ENCODE data around the gene ACBD3.

ACBD3 gene

DNA sequence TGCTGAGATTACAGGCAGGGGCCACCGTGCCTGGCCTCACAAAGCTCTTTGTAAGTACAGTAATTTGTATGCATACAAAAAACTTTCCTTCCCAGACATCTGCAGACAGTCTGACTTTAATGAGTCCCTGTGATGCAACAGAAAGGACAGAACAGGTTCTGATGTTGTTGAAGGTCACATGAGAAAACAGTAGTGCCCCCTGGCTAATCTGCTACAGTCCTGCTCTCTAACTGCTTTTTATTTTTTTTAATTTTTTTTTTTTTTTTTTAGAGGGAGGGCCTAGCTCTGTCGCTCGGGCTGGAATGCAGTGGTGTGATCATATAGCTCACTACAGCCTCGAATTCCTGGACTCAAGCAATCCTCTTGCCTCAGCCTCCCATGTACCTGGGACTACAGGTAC lies 36.7 kb downstream of the ACBD3 start:
- TF ChIP-seq, protein P1, sequence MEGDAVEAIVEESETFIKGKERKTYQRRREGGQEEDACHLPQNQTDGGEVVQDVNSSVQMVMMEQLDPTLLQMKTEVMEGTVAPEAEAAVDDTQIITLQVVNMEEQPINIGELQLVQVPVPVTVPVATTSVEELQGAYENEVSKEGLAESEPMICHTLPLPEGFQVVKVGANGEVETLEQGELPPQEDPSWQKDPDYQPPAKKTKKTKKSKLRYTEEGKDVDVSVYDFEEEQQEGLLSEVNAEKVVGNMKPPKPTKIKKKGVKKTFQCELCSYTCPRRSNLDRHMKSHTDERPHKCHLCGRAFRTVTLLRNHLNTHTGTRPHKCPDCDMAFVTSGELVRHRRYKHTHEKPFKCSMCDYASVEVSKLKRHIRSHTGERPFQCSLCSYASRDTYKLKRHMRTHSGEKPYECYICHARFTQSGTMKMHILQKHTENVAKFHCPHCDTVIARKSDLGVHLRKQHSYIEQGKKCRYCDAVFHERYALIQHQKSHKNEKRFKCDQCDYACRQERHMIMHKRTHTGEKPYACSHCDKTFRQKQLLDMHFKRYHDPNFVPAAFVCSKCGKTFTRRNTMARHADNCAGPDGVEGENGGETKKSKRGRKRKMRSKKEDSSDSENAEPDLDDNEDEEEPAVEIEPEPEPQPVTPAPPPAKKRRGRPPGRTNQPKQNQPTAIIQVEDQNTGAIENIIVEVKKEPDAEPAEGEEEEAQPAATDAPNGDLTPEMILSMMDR (IDR thresholded peaks at IDR 0.05; ENCODE audit: low read depth, low read length, missing control alignments) = no peak
- H3K27me3 ChIP-seq (replicated peaks) = no peaks in the 10 kb centered on the region
- H3K4me3 ChIP-seq (ENCODE audit: low read depth, low read length) = no peak overlapping the region
- no peak for DNase-seq
- in situ Hi-C loops (cut with HindIII; ENCODE audit: low pct_ligation_motif_present, low sequenced_read_pairs) = no loop called here
- no peak overlapping the region for H3K27ac ChIP-seq
- peaks cover 69% of the 10 kb centered on the region for H3K36me3 ChIP-seq (replicated peaks)

DNA sequence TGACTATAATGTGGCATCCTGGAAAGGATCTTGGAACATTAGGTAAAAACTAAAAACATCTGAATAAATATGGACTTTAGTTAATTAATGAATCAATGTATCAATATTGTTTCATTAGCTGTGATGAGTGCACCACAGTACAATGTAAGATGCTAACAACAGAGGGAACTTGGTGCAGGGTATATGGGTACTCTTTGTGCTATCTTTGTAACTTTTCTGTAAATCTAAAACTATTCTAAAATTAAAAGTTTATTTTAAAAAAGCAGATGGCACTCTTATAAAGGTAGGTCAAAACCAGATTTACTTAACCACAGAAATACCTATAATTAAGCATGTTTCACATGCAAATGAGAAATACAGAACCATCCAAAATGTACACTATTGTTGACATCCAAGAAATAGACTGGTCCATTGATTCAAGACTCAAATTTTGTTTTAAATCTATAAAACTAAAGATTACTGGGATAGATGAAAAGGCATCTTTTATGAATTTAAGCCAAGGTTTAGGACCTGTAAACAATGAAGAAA lies 38.4 kb downstream of the ACBD3 start:
- DNase-seq = no peak
- H3K36me3 ChIP-seq (replicated peaks) = peaks cover 61% of the 10 kb centered on the region
- TF ChIP-seq, protein P1 (IDR thresholded peaks at IDR 0.05; ENCODE audit: low read depth, low read length, missing control alignments) = no peak

DNA sequence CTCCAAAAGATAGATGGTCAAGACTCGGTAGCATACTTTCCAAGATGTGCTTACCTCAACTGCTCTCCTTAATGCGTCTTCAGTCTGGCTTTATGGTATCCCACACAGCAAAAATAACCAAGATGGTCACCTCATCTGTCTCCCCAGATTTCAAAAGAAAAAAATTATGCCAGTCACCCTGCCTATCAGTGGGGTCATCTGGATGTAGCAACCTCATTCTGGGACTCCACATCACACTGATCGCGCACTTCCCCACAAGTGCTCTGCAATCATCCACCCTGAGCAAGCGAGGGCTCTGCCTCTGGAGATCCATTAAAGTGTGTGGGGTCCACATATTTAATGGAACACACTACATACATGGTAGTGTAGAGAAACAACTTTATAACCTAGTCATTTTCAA lies 42.5 kb downstream of the ACBD3 start:
- Histone ChIP-seq H3K27ac (no peak overlapping the region), H3K4me3 (ENCODE audit: low read depth, low read length) (no peak overlapping the region), H3K36me3 (replicated peaks) (peaks cover 28% of the 10 kb centered on the region), H3K27me3 (replicated peaks) (no peaks in the 10 kb centered on the region)
- in situ Hi-C loops (cut with HindIII; ENCODE audit: low pct_ligation_motif_present, low sequenced_read_pairs) = no loop called here
- no peak for DNase-seq
- TF ChIP-seq, protein P1 (IDR thresholded peaks at IDR 0.05; ENCODE audit: low read depth, low read length, missing control alignments) = no peak

More for the DNA sequence above, 38.4 kb downstream of the ACBD3 start:
- in situ Hi-C loops (cut with HindIII; ENCODE audit: low pct_ligation_motif_present, low sequenced_read_pairs) = no loop called here
- Histone ChIP-seq H3K27ac (no peak overlapping the region), H3K4me3 (ENCODE audit: low read depth, low read length) (no peak overlapping the region), H3K27me3 (replicated peaks) (no peaks in the 10 kb centered on the region)

DNA sequence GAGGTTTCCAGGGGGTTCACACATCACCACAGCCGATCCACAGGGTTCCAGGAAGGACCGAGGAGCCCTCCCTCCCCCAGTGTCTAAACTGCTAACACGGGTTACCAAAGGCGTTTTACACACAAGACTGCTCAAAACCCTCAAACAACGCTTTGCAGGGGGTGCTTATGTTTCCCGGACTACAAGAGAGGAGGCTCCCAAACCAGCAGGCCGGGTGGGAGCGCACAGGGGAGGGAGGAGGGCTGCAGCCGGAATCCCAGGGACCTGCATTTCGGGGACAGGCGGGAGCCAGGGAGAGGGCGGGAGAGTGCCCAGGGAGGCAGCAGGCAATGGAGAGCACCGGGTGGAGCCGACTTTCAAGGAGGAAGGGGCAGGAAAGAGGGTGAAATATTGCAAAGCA lies 50.8 kb downstream of the ACBD3 start:
- Histone ChIP-seq H3K27me3 (replicated peaks) (no peaks in the 10 kb centered on the region), H3K4me3 (ENCODE audit: low read depth, low read length) (no peak overlapping the region), H3K27ac (no peak overlapping the region), H3K36me3 (replicated peaks) (no peaks in the 10 kb centered on the region)
- no peak for DNase-seq
- TF ChIP-seq, protein P1 (IDR thresholded peaks at IDR 0.05; ENCODE audit: low read depth, low read length, missing control alignments) = no peak
- in situ Hi-C loops (cut with HindIII; ENCODE audit: low pct_ligation_motif_present, low sequenced_read_pairs) = no loop called here

DNA sequence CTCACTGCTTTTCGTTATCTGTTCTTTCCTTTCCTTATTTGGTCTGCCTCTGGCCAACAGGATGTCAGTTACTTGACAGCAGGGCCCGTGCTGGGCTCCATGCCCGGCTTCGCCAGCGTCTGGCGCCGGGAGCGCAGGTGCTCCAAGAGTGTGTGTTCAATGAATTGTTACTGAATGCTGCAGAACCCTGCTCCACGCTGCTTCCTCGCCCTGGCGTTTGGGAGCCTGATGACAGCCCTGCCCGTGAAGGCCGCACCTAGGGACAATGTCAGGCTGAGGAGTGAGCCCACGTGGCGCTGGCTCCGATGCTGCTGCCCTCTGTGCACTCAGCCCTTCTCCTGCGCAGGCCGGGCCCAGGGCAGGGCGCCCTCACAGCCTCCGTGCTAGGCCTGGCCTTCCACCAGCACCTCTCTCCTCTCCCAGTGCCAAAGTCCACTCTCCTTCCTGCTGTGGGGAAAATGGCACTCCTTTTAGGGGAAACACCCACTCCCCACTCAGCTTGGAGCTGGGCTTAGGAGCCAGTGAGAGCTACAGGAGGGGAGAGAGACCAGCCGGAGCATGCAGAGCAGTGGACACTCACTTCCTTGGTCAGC lies 51.4 kb downstream of the ACBD3 start:
- no peak for DNase-seq
- Histone ChIP-seq H3K4me3 (ENCODE audit: low read depth, low read length) (no peak overlapping the region), H3K36me3 (replicated peaks) (no peaks in the 10 kb centered on the region), H3K27ac (no peak overlapping the region), H3K27me3 (replicated peaks) (no peaks in the 10 kb centered on the region)
- in situ Hi-C loops (cut with HindIII; ENCODE audit: low pct_ligation_motif_present, low sequenced_read_pairs) = no loop called here
- TF ChIP-seq, protein P1 (IDR thresholded peaks at IDR 0.05; ENCODE audit: low read depth, low read length, missing control alignments) = no peak
